Measurements from ENCODE around the gene KRTAP4-7.
"Not testable (repeated sequence)": the region's sequence is repeated elsewhere in the genome, so short reads cannot be mapped to it uniquely, and the experiment has no call there.

The KRTAP4-7 gene

DNA sequence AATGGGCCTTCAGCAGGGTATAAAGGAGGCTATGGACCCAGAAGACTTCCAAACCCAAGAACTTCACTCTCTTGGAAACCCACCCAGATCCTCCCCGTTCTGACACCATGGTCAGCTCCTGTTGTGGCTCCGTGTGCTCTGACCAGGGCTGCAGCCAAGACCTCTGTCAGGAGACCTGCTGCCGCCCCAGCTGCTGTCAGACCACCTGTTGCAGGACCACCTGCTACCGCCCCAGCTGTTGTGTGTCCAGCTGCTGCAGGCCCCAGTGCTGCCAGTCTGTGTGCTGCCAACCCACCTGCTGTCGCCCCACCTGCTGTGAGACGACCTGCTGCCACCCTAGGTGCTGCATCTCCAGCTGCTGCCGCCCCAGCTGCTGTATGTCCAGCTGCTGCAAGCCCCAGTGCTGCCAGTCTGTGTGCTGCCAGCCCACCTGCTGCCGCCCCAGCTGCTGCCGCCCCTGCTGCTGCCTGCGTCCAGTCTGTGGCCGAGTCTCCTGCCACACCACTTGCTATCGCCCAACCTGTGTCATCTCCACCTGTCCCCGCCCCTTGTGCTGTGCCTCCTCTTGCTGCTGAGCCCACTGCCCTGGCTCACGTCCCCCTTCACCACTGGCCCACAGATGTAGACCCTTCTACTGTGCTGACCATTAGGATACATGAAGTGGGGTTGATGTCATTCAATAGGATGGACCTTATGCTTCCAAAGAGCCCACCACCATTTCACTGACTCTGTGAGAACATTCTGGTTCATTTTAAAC is at the start of gene KRTAP4-7:
Gene KRTAP4-7, plus strand, starts transcription at position 51 of the 757 bp plus-strand sequence. Its CDS starts 57 bp downstream, at position 108.
- DNase-seq (ENCODE audit: low read depth); H3K4me3 ChIP-seq (ENCODE audit: low read length): not testable (repeated sequence)

DNA sequence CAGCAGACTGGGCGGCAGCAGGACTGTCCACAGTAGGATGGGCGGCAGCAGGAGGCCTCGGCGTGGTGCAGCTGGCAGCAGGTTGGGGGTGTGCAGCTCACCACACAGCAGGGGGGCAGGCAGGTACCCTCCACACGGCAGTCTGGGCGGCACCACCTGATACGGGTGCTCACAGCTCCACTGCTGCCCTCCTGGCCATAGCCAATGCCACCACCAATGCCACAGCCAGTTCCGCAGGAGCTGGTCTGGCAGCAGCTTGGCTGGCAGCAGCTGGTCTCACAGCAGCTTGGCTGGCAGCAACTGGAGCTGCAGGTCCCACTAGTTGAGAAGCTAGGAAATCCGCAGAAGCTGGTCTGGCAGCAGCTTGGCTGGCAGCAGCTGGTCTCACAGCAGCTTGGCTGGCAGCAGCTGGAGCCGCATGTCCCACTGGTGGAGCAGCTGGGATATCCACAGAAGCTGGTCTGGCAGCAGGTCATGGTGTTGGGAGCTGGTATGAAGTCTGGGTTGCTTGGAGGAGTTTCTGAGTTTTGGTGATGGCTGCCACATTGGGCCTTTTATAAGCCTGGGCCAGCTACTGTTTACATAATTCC is 49.5 kb upstream of the KRTAP4-7 start, which contains the start of gene KRTAP1-3:
Gene KRTAP1-3, minus strand, starts transcription at position 529 of the 590 bp plus-strand sequence. Its CDS starts 53 bp downstream, at position 476.
- not testable (repeated sequence) for H3K4me3 ChIP-seq (ENCODE audit: low read length); DNase-seq (ENCODE audit: low read depth)

DNA sequence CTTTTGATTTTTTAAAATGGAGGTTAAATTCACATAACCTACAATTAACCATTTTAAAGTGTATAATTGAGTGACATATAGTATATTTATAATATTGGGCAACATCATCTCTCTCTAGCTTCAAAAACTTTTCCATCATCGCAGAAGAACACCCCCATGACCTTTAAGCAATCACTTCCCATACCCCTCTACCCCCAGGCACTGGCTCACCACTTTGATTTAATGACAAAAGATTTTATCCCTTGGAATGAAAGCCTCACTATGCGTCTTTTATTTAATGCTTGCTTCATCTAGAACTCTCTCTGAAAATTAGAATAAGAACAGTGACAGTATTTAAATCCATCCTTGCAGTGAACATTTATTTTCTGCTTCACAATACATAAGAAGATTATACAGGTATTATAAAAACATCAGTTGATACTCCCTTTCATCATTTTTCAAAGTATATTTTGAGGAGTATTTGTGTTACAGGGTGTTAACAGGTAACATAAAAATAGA is 46.0 kb upstream of the KRTAP4-7 start:
- no peak for DNase-seq (ENCODE audit: low read depth)
- TF ChIP-seq, protein P1, sequence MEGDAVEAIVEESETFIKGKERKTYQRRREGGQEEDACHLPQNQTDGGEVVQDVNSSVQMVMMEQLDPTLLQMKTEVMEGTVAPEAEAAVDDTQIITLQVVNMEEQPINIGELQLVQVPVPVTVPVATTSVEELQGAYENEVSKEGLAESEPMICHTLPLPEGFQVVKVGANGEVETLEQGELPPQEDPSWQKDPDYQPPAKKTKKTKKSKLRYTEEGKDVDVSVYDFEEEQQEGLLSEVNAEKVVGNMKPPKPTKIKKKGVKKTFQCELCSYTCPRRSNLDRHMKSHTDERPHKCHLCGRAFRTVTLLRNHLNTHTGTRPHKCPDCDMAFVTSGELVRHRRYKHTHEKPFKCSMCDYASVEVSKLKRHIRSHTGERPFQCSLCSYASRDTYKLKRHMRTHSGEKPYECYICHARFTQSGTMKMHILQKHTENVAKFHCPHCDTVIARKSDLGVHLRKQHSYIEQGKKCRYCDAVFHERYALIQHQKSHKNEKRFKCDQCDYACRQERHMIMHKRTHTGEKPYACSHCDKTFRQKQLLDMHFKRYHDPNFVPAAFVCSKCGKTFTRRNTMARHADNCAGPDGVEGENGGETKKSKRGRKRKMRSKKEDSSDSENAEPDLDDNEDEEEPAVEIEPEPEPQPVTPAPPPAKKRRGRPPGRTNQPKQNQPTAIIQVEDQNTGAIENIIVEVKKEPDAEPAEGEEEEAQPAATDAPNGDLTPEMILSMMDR (conservative IDR thresholded peaks at IDR 0.05; ENCODE audit: low read length), result no peak
- no peak overlapping the region for H3K4me3 ChIP-seq (ENCODE audit: low read length)

DNA sequence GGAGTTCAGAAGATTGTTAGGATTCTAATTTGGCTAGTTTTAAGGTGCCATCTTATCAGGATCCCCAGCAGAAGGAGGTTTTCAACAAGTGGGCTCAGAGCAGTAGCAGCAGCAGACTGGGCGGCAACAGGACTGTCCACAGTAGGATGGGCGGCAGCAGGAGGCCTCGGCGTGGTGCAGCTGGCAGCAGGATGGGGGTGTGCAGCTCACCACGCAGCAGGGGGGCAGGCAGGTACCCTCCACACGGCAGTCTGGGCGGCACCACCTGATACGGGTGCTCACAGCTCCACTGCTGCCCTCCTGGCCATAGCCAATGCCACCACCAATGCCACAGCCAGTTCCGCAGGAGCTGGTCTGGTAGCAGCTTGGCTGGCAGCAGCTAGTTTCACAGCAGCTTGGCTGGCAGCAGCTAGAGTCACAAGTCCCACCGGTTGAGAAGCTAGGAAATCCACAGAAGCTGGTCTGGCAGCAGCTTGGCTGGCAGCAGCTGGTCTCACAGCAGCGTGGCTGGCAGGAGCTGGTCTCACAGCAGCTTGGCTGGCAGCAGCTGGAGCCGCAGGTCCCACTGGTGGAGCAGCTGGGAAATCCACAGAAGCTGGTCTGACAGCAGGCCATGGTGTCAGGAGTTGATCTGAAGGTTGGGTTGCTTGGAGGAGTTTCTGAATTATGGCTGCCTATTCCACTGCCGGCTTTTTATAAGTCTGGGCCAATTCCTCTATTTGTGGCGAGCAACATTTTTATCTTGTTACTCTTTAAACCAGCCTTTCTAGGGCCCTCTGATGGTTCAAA is 43.0 kb upstream of the KRTAP4-7 start, which contains the start of gene KRTAP1-1:
Gene KRTAP1-1, minus strand, starts transcription at position 668 of the 789 bp plus-strand sequence. Its CDS starts 53 bp downstream, at position 615.
- TF ChIP-seq, protein P1 (conservative IDR thresholded peaks at IDR 0.05; ENCODE audit: low read length), result peak; percentile 36
- peak; percentile 65 for DNase-seq (ENCODE audit: low read depth)
- not testable (repeated sequence) for H3K4me3 ChIP-seq (ENCODE audit: low read length)

DNA sequence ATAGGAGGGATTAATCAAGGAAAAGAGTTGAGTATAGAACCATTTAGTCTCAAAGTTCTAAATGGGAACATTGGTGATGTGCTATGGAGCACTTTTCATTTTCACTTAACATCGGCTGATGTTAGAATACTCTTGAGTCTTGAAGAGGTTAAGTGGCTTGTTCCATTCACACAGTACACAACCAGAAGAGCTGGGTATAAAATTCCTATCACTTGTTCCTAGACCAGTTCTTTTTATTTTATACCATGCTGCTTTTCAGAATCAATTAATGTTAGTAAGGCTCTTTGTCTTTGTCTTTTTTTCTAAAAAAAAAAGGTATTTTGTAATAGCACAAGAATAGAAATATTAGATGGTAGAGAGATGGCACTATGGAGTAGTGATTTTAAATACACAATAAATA is 41.0 kb upstream of the KRTAP4-7 start:
- TF ChIP-seq, protein P1 (conservative IDR thresholded peaks at IDR 0.05; ENCODE audit: low read length), result no peak
- DNase-seq (ENCODE audit: low read depth), result no peak
- no peak overlapping the region for H3K4me3 ChIP-seq (ENCODE audit: low read length)

DNA sequence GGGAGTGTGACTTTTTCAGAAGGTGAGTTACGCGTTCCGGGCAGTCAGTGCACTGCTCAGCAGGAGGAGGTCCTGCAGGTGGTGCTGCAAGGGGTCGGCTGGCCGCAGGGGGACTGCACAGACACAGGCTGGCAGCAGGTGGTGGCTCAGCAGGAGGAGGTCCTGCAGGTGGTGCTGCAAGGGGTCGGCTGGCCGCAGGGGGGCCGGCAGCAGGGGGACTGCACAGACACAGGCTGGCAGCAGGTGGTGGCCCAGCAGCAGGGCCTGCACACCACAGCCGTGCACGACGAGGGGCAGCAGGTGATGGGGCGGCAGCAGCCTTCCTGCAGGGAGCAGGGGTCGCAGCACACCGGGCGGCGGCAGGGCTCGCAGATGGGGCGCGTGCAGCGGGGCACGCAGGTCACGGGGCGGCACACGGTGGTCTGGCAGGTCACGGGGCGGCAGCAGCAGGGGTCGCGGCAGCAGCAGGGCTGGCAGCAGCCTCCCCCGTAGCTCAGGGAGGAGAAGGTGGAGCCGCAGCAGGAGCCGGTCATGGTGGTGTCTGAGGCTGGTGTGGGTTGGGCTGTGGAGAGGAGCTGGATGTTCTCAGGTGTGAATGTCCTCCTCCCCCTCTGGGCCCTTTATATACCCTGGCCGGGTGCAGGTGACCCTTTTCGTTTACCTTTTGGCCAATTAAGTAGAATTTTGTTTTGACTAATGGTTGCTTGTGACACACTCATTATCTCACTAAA is 37.0 kb upstream of the KRTAP4-7 start, which contains the start of gene KRTAP2-1:
Gene KRTAP2-1, minus strand, starts transcription at position 582 of the 731 bp plus-strand sequence. Its CDS starts 49 bp downstream, at position 533.
- H3K4me3 ChIP-seq (ENCODE audit: low read length); DNase-seq (ENCODE audit: low read depth): not testable (repeated sequence)

DNA sequence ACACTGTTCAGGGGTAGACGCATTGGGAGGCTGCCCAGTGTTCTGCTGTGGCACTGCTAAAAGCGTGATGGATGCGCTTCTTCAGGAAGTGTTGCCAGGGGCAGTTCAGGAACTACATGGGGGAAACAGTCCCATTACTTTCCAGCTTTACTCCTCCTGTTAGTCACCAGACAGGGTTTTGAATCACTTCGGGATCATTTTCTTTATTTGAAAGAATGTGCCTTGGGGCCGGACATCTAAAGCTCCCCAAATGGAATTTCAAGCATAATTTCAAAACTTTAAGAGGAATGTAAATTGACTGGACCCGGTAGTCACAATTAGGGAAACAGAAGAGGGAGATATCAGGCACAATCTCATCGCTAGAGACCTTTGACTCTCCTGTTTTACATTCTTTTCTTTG is 35.5 kb upstream of the KRTAP4-7 start:
- H3K4me3 ChIP-seq (ENCODE audit: low read length), result no peak overlapping the region
- TF ChIP-seq, protein P1 (conservative IDR thresholded peaks at IDR 0.05; ENCODE audit: low read length), result no peak
- DNase-seq (ENCODE audit: low read depth), result peak; percentile 80

DNA sequence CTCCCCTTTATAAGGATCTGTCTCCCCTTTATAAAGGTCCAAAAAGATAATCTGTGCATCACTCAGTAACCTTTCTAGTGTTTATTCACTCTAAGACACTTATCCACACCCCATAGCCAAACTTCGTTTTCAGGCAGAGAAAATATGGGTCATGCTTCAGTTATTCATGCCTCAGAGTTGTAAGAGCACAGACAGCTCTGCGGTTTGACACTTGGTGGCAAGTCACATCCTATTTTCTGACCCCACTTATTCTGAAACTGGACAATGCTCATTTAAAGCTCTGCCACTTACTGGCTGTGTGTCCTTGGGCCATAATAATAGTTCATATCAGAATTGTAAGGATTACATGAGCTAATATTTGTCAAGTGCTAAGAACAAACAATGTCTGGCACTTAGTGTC is 34.8 kb upstream of the KRTAP4-7 start:
- peak; percentile 85 for DNase-seq (ENCODE audit: low read depth)
- TF ChIP-seq, protein P1 (conservative IDR thresholded peaks at IDR 0.05; ENCODE audit: low read length), result no peak
- H3K4me3 ChIP-seq (ENCODE audit: low read length), result no peak overlapping the region

All from AG10803 (cell line).